Body of pancreas (tissue), 4 donors: ENCODE data around the gene NPAS2.

Experiments
- CTCF ChIP-seq, 7 experiments: fragments of 450-650 bp in 4 of 7; fragments of 200-600 bp in 3 of 7; sonication (generic) in 3 of 7; IDR thresholded peaks; one replicate each; pipeline ENCODE4 v1.5.1; 2016 to 2019; ENCODE audit warnings: antibody characterized with exemption in 7 of 7
- POLR2A ChIP-seq, 3 donors: fragments of 450-650 bp; IDR thresholded peaks; one replicate each; pipeline ENCODE4 v1.6.1; 2016; ENCODE audit warnings: antibody characterized with exemption in 3 of 3, mild to moderate bottlenecking in 2 of 3

- TF ChIP-seq CTCF (IDR thresholded peaks at IDR 0.05) (no peak), POLR2A (IDR thresholded peaks at IDR 0.05) (no peak)
Observed at GRCh38 chr2:100834221-100834620, 14.3 kb downstream of the NPAS2 start.
